Measurements from ENCODE around the gene SRMS. TPM values are rescaled to one million over a fixed set of nuclear protein-coding genes. Genes with fewer than 3 reads are reported as not detected.
A peak's percentile ranks its signal among the peaks of the same experiment; 100 is the strongest.

SRMS gene
- total RNA-seq, 2 donors from 2014 or later = not detected

DNA sequence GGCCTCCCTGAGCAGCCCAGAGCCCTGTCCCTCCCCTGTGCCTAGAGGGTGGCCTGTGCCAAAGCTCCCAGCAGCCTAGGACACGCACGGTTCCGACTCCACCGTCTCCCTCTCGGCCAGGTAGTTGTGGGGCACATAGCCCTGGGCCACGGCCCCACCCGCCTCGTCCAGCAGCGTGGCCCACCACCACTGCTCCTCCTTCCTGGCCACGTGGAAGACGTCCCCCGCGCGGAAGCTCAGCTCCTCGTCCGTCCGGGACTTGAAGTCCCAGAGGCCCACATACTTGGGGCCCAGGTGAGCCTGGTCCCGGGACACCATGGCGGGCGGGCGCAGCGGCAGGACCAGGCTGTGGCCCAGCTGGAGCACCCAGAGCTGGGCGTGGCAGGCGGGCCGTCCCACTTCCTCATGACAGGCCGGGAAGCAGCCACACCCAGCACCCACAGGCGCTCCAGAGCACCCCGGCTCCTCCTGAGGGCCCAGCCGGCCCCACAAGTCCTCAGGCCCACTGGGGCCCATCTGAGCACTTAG, 10.5 kb downstream of the SRMS start, which contains the start of gene PTK6:
PTK6 (minus strand) TSS at position 380 of the 528 bp plus-strand sequence; CDS start at position 318, 62 bp downstream.
- Mint-ChIP-seq H3K27ac (peak within 1 kb of the TSS; percentile 63 to 73), H3K36me3 (no peaks in the 10 kb centered on the region), H3K4me3 (peak within 1 kb of the TSS; percentile 76), H3K9me3 (no peaks in the 10 kb centered on the region), H3K27me3 (peaks cover 0 to 2% of the 10 kb centered on the region in 2 donors), H3K4me1 (ENCODE audit: low read depth in 2 of 2) (peaks cover 0 to 14% of the 10 kb centered on the region in 2 donors)
- DNase-seq (ENCODE audit: low spot score) = peak; percentile 51
- no peak for ATAC-seq

- DNase-seq (ENCODE audit: low spot score) (peak; percentile 54), ATAC-seq (no peak)
- Mint-ChIP-seq H3K4me1 (ENCODE audit: low read depth in 2 of 2) (peaks cover 0 to 16% of the 10 kb centered on the region in 2 donors), H3K27me3 (peaks cover 0 to 4% of the 10 kb centered on the region in 2 donors), H3K4me3 (no peak overlapping the region), H3K9me3 (no peaks in the 10 kb centered on the region), H3K27ac (no peak overlapping the region), H3K36me3 (no peaks in the 10 kb centered on the region)
Observed at GRCh38 chr20:63536241-63536977, 11.1 kb downstream of the SRMS start.

- no peak for ATAC-seq
Observed at GRCh38 chr20:63534831-63535651, 12.5 kb downstream of the SRMS start.

GRCh38 chr20:63534427-63534830, 13.1 kb downstream of the SRMS start:
- Mint-ChIP-seq H3K27ac (no peak overlapping the region), H3K36me3 (no peaks in the 10 kb centered on the region), H3K4me1 (ENCODE audit: low read depth in 2 of 2) (peaks cover 0 to 16% of the 10 kb centered on the region in 2 donors), H3K27me3 (peaks cover 0 to 4% of the 10 kb centered on the region in 2 donors), H3K4me3 (no peak overlapping the region), H3K9me3 (no peaks in the 10 kb centered on the region)
- no peak for ATAC-seq
- peak; percentile 59 for DNase-seq (ENCODE audit: low spot score)

More at GRCh38 chr20:63534831-63535651, 12.5 kb downstream of the SRMS start:
- H3K27me3 Mint-ChIP-seq = peaks cover 0 to 4% of the 10 kb centered on the region in 2 donors
- peaks cover 0 to 16% of the 10 kb centered on the region in 2 donors for H3K4me1 Mint-ChIP-seq (ENCODE audit: low read depth in 2 of 2)
- no peak overlapping the region for H3K27ac Mint-ChIP-seq
- no peaks in the 10 kb centered on the region for H3K36me3 Mint-ChIP-seq
- no peaks in the 10 kb centered on the region for H3K9me3 Mint-ChIP-seq
- DNase-seq (ENCODE audit: low spot score) = peak; percentile 34
- no peak overlapping the region for H3K4me3 Mint-ChIP-seq

GRCh38 chr20:63533871-63534393, 13.6 kb downstream of the SRMS start:
- no peak for ATAC-seq
- peaks cover 0 to 16% of the 10 kb centered on the region in 2 donors for H3K4me1 Mint-ChIP-seq (ENCODE audit: low read depth in 2 of 2)
- H3K9me3 Mint-ChIP-seq = no peaks in the 10 kb centered on the region
- peak; percentile 58 for DNase-seq (ENCODE audit: low spot score)
- H3K4me3 Mint-ChIP-seq = no peak overlapping the region
- peaks cover 0 to 4% of the 10 kb centered on the region in 2 donors for H3K27me3 Mint-ChIP-seq
- H3K27ac Mint-ChIP-seq = no peak overlapping the region
- H3K36me3 Mint-ChIP-seq = no peaks in the 10 kb centered on the region

GRCh38 chr20:63533388-63533787, 14.2 kb downstream of the SRMS start:
- H3K4me1 Mint-ChIP-seq (ENCODE audit: low read depth in 2 of 2) = peaks cover 0 to 16% of the 10 kb centered on the region in 2 donors
- ATAC-seq (no peak), DNase-seq (ENCODE audit: low spot score) (peak; percentile 56)
- H3K36me3 Mint-ChIP-seq = no peaks in the 10 kb centered on the region
- H3K4me3 Mint-ChIP-seq = no peak overlapping the region
- H3K27me3 Mint-ChIP-seq = peaks cover 0 to 4% of the 10 kb centered on the region in 2 donors
- no peak overlapping the region for H3K27ac Mint-ChIP-seq
- no peaks in the 10 kb centered on the region for H3K9me3 Mint-ChIP-seq

DNA sequence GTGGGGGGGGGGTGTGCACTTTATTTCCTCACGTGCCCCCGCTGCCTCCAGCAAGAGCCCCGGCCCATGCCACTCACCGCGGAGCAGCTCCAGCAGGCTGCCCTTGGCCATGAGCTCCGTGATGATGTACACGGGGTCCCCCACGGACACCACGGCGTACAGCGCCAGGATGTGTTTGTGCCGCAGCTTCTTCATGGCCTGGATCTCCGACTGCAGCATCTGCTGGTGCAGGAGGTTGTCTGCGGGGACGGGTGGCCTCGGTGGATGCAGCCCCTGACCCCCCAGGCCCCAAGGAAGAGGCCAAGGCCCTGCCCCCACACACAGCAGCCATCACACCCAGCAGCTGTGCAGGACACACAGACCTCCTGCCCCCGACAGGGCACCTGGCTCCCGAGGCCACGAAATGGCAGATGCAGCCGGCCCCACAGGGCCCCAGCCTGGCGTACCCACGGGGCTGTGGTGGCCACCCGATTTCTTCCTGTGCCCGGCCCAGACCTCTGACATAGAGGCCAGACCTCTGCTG, 15.0 kb downstream of the SRMS start:
- DNase-seq (ENCODE audit: low spot score) (peak; percentile 51), ATAC-seq (no peak)
- no peak overlapping the region for H3K4me3 Mint-ChIP-seq

GRCh38 chr20:63531686-63532448, 15.7 kb downstream of the SRMS start:
- H3K4me1 Mint-ChIP-seq (ENCODE audit: low read depth in 2 of 2) = peaks cover 0 to 7% of the 10 kb centered on the region in 2 donors
- no peak overlapping the region for H3K27ac Mint-ChIP-seq
- H3K9me3 Mint-ChIP-seq = no peaks in the 10 kb centered on the region
- H3K4me3 Mint-ChIP-seq = no peak overlapping the region
- H3K27me3 Mint-ChIP-seq = peaks cover 0 to 4% of the 10 kb centered on the region in 2 donors
- ATAC-seq (no peak), DNase-seq (ENCODE audit: low spot score) (peak; percentile 55)
- no peaks in the 10 kb centered on the region for H3K36me3 Mint-ChIP-seq

More for the DNA sequence above, 15.0 kb downstream of the SRMS start:
- no peaks in the 10 kb centered on the region for H3K36me3 Mint-ChIP-seq
- no peaks in the 10 kb centered on the region for H3K9me3 Mint-ChIP-seq
- H3K4me1 Mint-ChIP-seq (ENCODE audit: low read depth in 2 of 2) = peaks cover 0 to 10% of the 10 kb centered on the region in 2 donors
- peaks cover 0 to 4% of the 10 kb centered on the region in 2 donors for H3K27me3 Mint-ChIP-seq
- H3K27ac Mint-ChIP-seq = no peak overlapping the region

DNA sequence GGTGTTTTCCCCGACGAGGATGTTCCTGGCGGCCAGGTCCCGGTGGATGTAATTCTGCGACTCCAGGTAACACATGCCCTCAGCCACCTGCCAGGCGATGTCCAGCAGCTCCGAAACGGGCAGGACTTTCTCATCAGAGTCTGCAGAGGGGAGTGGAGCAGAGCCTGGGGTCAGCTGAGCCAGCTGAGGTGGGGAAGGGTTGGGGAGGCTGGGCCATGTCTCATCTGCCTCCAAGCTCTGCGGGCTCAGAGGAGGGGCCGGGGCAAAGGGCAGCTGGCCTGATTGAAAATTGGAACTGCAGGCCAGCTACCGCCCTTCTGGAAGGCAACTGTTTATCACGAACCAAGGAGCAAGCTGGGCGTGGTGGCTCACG, 16.8 kb downstream of the SRMS start:
- peaks cover 0 to 4% of the 10 kb centered on the region in 2 donors for H3K27me3 Mint-ChIP-seq
- H3K27ac Mint-ChIP-seq = no peak overlapping the region
- H3K4me1 Mint-ChIP-seq (ENCODE audit: low read depth in 2 of 2) = peaks cover 0 to 4% of the 10 kb centered on the region in 2 donors
- ATAC-seq (no peak), DNase-seq (ENCODE audit: low spot score) (peak; percentile 41)
- no peaks in the 10 kb centered on the region for H3K9me3 Mint-ChIP-seq
- no peaks in the 10 kb centered on the region for H3K36me3 Mint-ChIP-seq
- no peak overlapping the region for H3K4me3 Mint-ChIP-seq

GRCh38 chr20:63529861-63530787, 17.4 kb downstream of the SRMS start:
- Mint-ChIP-seq H3K9me3 (no peaks in the 10 kb centered on the region), H3K4me3 (no peak overlapping the region), H3K27me3 (peaks cover 0 to 4% of the 10 kb centered on the region in 2 donors), H3K4me1 (ENCODE audit: low read depth in 2 of 2) (peaks cover 0 to 4% of the 10 kb centered on the region in 2 donors), H3K27ac (no peak overlapping the region), H3K36me3 (no peaks in the 10 kb centered on the region)
- peak; percentile 31 for DNase-seq (ENCODE audit: low spot score)
- no peak for ATAC-seq

DNA sequence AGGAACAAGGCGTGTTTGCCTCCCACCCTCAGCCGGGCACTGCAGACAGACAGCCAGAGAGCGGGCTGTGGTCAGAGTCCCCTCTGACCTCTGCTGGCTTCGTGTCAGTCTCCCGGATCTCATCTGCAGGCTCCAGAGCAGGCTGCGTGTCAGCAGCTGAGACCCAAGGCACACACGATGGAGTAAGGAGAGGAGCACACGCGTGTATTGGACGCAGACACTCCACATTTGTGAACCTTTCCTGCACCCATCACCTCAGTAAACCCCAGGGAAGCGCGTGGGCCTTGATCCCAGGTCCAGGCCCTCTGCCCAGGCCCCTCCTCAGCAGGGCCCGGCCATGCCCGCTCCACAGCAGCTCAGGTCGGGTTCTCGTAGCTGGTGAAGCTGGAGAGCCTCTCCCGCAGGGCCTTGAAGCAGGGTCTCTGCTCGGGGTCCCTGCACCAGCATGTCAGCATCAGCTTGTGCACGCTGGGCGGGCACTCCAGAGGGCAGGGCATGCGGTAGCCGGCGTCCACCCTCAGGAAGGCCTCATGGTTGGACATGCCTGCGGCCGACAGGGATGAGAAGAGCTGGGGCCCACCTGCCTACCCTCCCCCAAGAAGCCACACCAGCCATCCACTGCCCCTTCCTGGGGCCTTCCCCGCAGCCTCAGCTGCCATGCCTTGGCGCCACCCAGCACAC, 18.2 kb downstream of the SRMS start:
- no peak for DNase-seq (ENCODE audit: low spot score)
- Mint-ChIP-seq H3K4me1 (ENCODE audit: low read depth in 2 of 2) (peaks cover 0 to 4% of the 10 kb centered on the region in 2 donors), H3K36me3 (no peaks in the 10 kb centered on the region), H3K27ac (no peak overlapping the region), H3K27me3 (peaks cover 0 to 4% of the 10 kb centered on the region in 2 donors), H3K9me3 (no peaks in the 10 kb centered on the region), H3K4me3 (no peak overlapping the region)
- no peak for ATAC-seq
